C4-2B (cell line): ENCODE results near the gene TPGS1.

Experiments
- ZFX ChIP-seq: fragments of 450-650 bp; IDR thresholded peaks from 2 replicates; pipeline ENCODE4 v1.6.1; 2017
- TF ChIP-seq, protein P1 (sequence below): fragments of 450-650 bp; conservative IDR thresholded peaks from 2 replicates; pipeline ENCODE4 v1.5.1; 2017; ENCODE audit warnings: mild to moderate bottlenecking

DNA sequence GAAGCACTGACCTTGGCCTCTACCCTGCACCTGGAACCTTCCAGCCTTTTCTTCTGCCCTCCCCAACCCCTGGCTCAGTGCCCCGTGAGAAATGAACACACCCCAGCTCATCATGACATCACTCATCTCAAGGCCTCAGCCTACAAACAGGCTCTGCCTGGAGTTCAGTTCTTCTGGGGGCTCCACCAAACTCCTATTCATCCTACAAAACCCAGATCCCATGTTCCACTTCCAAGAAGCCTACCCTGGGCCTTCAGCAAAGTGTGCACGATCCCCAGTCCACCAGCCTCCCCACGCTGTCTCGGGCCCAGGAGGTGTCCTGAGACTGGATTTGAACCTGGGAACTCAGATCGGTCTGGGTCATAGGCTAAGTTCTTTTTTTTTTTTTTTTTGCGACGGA, 37.5 kb upstream of the TPGS1 start:
- TF ChIP-seq, protein P1, sequence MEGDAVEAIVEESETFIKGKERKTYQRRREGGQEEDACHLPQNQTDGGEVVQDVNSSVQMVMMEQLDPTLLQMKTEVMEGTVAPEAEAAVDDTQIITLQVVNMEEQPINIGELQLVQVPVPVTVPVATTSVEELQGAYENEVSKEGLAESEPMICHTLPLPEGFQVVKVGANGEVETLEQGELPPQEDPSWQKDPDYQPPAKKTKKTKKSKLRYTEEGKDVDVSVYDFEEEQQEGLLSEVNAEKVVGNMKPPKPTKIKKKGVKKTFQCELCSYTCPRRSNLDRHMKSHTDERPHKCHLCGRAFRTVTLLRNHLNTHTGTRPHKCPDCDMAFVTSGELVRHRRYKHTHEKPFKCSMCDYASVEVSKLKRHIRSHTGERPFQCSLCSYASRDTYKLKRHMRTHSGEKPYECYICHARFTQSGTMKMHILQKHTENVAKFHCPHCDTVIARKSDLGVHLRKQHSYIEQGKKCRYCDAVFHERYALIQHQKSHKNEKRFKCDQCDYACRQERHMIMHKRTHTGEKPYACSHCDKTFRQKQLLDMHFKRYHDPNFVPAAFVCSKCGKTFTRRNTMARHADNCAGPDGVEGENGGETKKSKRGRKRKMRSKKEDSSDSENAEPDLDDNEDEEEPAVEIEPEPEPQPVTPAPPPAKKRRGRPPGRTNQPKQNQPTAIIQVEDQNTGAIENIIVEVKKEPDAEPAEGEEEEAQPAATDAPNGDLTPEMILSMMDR: no peak
- TF ChIP-seq ZFX: no peak
